Measurements from ENCODE around the gene FA2H.

DNA sequence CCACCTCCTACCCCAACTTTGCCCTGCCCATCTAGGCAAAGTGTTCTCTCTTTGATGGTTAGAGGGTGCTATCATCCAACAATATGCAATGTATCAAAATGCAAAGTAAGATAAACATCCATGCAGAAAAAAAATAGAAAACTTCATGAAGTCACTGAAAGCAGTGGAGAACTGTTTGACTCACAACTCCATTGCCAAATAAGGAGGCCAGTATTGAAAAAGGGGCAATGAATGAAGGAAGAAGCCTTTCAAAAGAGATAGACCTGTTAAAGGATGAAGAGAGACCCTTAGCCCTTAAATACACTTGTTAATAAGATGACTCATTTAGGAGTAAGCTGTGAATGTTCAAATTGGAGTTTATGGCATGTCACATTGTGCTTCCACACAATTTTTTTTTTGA, 13.0 kb downstream of the FA2H start:
- TF ChIP-seq, protein P1, sequence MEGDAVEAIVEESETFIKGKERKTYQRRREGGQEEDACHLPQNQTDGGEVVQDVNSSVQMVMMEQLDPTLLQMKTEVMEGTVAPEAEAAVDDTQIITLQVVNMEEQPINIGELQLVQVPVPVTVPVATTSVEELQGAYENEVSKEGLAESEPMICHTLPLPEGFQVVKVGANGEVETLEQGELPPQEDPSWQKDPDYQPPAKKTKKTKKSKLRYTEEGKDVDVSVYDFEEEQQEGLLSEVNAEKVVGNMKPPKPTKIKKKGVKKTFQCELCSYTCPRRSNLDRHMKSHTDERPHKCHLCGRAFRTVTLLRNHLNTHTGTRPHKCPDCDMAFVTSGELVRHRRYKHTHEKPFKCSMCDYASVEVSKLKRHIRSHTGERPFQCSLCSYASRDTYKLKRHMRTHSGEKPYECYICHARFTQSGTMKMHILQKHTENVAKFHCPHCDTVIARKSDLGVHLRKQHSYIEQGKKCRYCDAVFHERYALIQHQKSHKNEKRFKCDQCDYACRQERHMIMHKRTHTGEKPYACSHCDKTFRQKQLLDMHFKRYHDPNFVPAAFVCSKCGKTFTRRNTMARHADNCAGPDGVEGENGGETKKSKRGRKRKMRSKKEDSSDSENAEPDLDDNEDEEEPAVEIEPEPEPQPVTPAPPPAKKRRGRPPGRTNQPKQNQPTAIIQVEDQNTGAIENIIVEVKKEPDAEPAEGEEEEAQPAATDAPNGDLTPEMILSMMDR (IDR thresholded peaks at IDR 0.05; ENCODE audit: borderline replicate concordance, extremely low read depth, low read length, poor library complexity, severe bottlenecking): no peak
- no peak for TF ChIP-seq EZH2 (IDR thresholded peaks at IDR 0.05; ENCODE audit: borderline replicate concordance, low read depth, low read length, severe bottlenecking)
